Measurements from ENCODE around the gene IL17RB. TPM values are rescaled to one million over a fixed set of nuclear protein-coding genes. Genes with fewer than 3 reads are reported as not detected.
A peak's percentile ranks its signal among the peaks of the same experiment; 100 is the strongest.

The IL17RB gene
- total RNA-seq, 3 donors from 2014 or later = 0.64 to 61.6 (median 46.5) TPM

- Histone ChIP-seq H3K4me3 (no peak overlapping the region), H3K9me3 (no peaks in the 10 kb centered on the region), H3K27me3 (no peaks in the 10 kb centered on the region), H3K36me3 (no peaks in the 10 kb centered on the region), H3K4me1 (no peaks in the 10 kb centered on the region), H3K27ac (no peak overlapping the region)
- TF ChIP-seq POLR2AphosphoS5 (IDR thresholded peaks at IDR 0.05) = no peak
- no peak for TF ChIP-seq POLR2A (IDR thresholded peaks at IDR 0.05)
- TF ChIP-seq, protein P1, sequence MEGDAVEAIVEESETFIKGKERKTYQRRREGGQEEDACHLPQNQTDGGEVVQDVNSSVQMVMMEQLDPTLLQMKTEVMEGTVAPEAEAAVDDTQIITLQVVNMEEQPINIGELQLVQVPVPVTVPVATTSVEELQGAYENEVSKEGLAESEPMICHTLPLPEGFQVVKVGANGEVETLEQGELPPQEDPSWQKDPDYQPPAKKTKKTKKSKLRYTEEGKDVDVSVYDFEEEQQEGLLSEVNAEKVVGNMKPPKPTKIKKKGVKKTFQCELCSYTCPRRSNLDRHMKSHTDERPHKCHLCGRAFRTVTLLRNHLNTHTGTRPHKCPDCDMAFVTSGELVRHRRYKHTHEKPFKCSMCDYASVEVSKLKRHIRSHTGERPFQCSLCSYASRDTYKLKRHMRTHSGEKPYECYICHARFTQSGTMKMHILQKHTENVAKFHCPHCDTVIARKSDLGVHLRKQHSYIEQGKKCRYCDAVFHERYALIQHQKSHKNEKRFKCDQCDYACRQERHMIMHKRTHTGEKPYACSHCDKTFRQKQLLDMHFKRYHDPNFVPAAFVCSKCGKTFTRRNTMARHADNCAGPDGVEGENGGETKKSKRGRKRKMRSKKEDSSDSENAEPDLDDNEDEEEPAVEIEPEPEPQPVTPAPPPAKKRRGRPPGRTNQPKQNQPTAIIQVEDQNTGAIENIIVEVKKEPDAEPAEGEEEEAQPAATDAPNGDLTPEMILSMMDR (IDR thresholded peaks at IDR 0.05) = no peak
- no peak for DNase-seq (ENCODE audit: low spot score in 2 of 2)
- intact Hi-C loops (cut with DNase I; ENCODE audit: low total_unique reads) = no loop called here
These were observed 23.1 kb upstream of the IL17RB start for GRCh38 chr3:53823026-53823955.

DNA sequence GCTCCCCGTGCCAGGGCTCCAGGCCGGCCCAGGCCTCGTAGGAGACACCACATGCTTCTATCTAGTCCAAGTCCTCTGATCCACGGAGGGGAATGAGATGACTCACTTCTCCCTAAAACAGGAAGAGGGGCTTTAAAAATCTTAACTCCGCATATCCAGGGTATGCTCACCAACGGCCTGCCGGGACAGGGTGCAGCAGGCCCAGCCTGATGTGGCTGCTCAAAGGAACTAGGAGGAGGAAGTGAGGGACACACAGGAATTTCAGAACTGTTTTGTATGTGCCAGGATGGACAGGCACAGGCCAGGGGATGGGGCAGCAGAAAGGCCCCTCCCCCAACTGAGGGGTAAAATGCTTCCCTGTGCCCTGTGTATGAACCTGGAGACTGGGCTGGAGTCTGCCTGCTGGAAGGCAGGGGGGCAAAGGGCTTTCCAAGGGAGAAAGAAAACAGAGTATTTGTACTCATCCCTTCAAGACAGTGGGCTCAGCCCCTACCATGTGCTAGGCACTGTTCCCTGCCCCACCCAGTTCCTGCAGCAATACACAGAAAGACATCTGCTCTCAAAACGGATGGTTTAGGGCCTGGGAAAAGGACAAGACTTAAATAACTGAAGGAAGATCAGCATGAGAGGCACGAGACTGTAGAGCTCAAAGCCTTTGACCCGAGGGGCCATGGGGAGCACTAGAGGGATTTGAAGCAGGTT is 22.3 kb upstream of the IL17RB start:
- intact Hi-C loops (cut with DNase I; ENCODE audit: low total_unique reads) = no loop called here
- Histone ChIP-seq H3K9me3 (no peaks in the 10 kb centered on the region), H3K4me1 (no peaks in the 10 kb centered on the region), H3K27ac (no peak overlapping the region), H3K36me3 (no peaks in the 10 kb centered on the region), H3K4me3 (no peak overlapping the region), H3K27me3 (no peaks in the 10 kb centered on the region)
- DNase-seq (ENCODE audit: low spot score in 2 of 2) = no peak
- no peak for TF ChIP-seq POLR2A (IDR thresholded peaks at IDR 0.05)
- TF ChIP-seq, protein P1 (IDR thresholded peaks at IDR 0.05) = no peak
- TF ChIP-seq POLR2AphosphoS5 (IDR thresholded peaks at IDR 0.05) = no peak

GRCh38 chr3:53824795-53825194 is 21.6 kb upstream of the IL17RB start:
- intact Hi-C loops (cut with DNase I; ENCODE audit: low total_unique reads) = no loop called here
- no peaks in the 10 kb centered on the region for H3K36me3 ChIP-seq

DNA sequence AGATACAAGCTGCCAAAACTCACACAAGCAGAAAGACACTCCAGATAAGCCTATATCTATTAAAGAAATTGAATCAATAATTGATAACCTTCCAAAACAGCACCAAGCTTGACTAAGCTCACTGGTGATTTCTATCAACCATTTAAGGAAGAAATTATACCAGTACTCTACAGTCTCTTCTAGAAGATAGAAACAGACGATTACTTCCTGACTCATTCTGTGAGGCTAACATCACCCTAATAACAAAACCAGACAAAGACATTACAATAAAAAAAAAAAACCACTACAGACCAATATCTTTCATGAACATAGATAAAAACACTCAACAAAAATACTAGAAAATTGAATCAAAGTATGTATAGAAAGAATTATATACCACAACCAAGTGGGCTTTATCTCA is 20.3 kb upstream of the IL17RB start:
- H3K27me3 ChIP-seq = no peaks in the 10 kb centered on the region
- H3K4me1 ChIP-seq = no peaks in the 10 kb centered on the region
- no peaks in the 10 kb centered on the region for H3K36me3 ChIP-seq
- no peak overlapping the region for H3K27ac ChIP-seq
- no peak for DNase-seq (ENCODE audit: low spot score in 2 of 2)
- no peak for TF ChIP-seq POLR2A (IDR thresholded peaks at IDR 0.05)
- TF ChIP-seq, protein P1 (IDR thresholded peaks at IDR 0.05) = no peak
- no peak for TF ChIP-seq POLR2AphosphoS5 (IDR thresholded peaks at IDR 0.05)
- H3K4me3 ChIP-seq = no peak overlapping the region
- intact Hi-C loops (cut with DNase I; ENCODE audit: low total_unique reads) = no loop called here
- no peaks in the 10 kb centered on the region for H3K9me3 ChIP-seq

More at GRCh38 chr3:53824795-53825194, 21.6 kb upstream of the IL17RB start:
- Histone ChIP-seq H3K27me3 (no peaks in the 10 kb centered on the region), H3K4me1 (no peaks in the 10 kb centered on the region), H3K27ac (no peak overlapping the region), H3K4me3 (no peak overlapping the region), H3K9me3 (no peaks in the 10 kb centered on the region)
- no peak for TF ChIP-seq POLR2A (IDR thresholded peaks at IDR 0.05)
- TF ChIP-seq, protein P1 (IDR thresholded peaks at IDR 0.05) = no peak
- TF ChIP-seq POLR2AphosphoS5 (IDR thresholded peaks at IDR 0.05) = no peak
- DNase-seq (ENCODE audit: low spot score in 2 of 2) = no peak

- Histone ChIP-seq H3K4me3 (no peak overlapping the region), H3K36me3 (no peaks in the 10 kb centered on the region), H3K4me1 (no peaks in the 10 kb centered on the region), H3K9me3 (no peaks in the 10 kb centered on the region), H3K27ac (peak overlapping the region in 1 of 2 donors; percentile 17), H3K27me3 (no peaks in the 10 kb centered on the region)
- no peak for DNase-seq (ENCODE audit: low spot score in 2 of 2)
- intact Hi-C loops (cut with DNase I; ENCODE audit: low total_unique reads) = no loop called here
- TF ChIP-seq POLR2AphosphoS5 (IDR thresholded peaks at IDR 0.05) = no peak
- no peak for TF ChIP-seq POLR2A (IDR thresholded peaks at IDR 0.05)
- TF ChIP-seq, protein P1 (IDR thresholded peaks at IDR 0.05) = no peak
These were observed 17.8 kb upstream of the IL17RB start for GRCh38 chr3:53828581-53828980.

Measured in breast epithelium (tissue), 4 donors.